HG03097 (cell line): ENCODE data around the gene NAMPT.
"Not testable (repeated sequence)": the region's sequence is repeated elsewhere in the genome, so short reads cannot be mapped to it uniquely, and the experiment has no call there.

Experiments
- ATAC-seq: cut with Tn5 transposase; IDR thresholded peaks from one replicate; pipeline ENCODE4 v1.9.1; 2021; ENCODE audit not compliant: unreplicated experiment, low FRiP score

Gene NAMPT

GRCh38 chr7:106305732-106306131 lies 20.9 kb upstream of the NAMPT start:
- ATAC-seq: no peak

GRCh38 chr7:106304568-106304967 lies 19.8 kb upstream of the NAMPT start:
- ATAC-seq: no peak

- ATAC-seq: not testable (repeated sequence)
Measured at GRCh38 chr7:106298631-106299030, 13.8 kb upstream of the NAMPT start.

- ATAC-seq: not testable (repeated sequence)
Measured at GRCh38 chr7:106298155-106298554, 13.4 kb upstream of the NAMPT start.

- ATAC-seq: no peak
Measured at GRCh38 chr7:106294334-106294733, 9.6 kb upstream of the NAMPT start.

GRCh38 chr7:106291247-106291646 lies 6.5 kb upstream of the NAMPT start:
- no peak for ATAC-seq

- no peak for ATAC-seq
Measured at GRCh38 chr7:106290319-106290718, 5.5 kb upstream of the NAMPT start.

- no peak for ATAC-seq
Measured at GRCh38 chr7:106289848-106290247, 5.1 kb upstream of the NAMPT start.

GRCh38 chr7:106288263-106288662 lies 3.5 kb upstream of the NAMPT start:
- no peak for ATAC-seq

- ATAC-seq: no peak
Measured at GRCh38 chr7:106287786-106288185, 3.0 kb upstream of the NAMPT start.

- no peak for ATAC-seq
Measured at GRCh38 chr7:106285855-106286492, 1.2 kb upstream of the NAMPT start.

GRCh38 chr7:106285051-106285854 lies 470 bp upstream of the NAMPT start:
- peak; percentile 82 for ATAC-seq

GRCh38 chr7:106283831-106284713 lies 711 bp downstream of the NAMPT start:
- peak; percentile 20 for ATAC-seq

- no peak for ATAC-seq
Measured at GRCh38 chr7:106283501-106283830, 1.3 kb downstream of the NAMPT start.

- ATAC-seq: no peak
Measured at GRCh38 chr7:106282852-106283251, 1.9 kb downstream of the NAMPT start.

- no peak for ATAC-seq
Measured at GRCh38 chr7:106282390-106282789, 2.4 kb downstream of the NAMPT start.

GRCh38 chr7:106281585-106282318 lies 3.0 kb downstream of the NAMPT start:
- no peak for ATAC-seq

- ATAC-seq: no peak
Measured at GRCh38 chr7:106281127-106281526, 3.7 kb downstream of the NAMPT start.

- ATAC-seq: no peak
Measured at GRCh38 chr7:106279425-106280197, 5.2 kb downstream of the NAMPT start.

GRCh38 chr7:106278695-106279094 lies 6.1 kb downstream of the NAMPT start:
- no peak for ATAC-seq
